Adrenal gland (tissue), 5 donors: ENCODE measurements around the gene PELI3.
"Not testable (repeated sequence)": the region's sequence is repeated elsewhere in the genome, so short reads cannot be mapped to it uniquely, and the experiment has no call there.

Experiments
- CTCF ChIP-seq, 6 experiments: fragments of 450-650 bp in 4 of 6; fragments of 200-600 bp in 2 of 6; sonication (generic) in 1 of 6; IDR thresholded peaks; 1 replicate in 5 of 6; 2 replicates in 1 of 6; pipeline versions ENCODE4 v1.5.1 to v1.8.0; 2016 to 2021; ENCODE audit warnings: antibody characterized with exemption in 6 of 6, mild to moderate bottlenecking in 2 of 6, moderate library complexity in 1 of 6
- POLR2A ChIP-seq, 2 donors: fragments of 450-650 bp; IDR thresholded peaks; one replicate each; pipeline ENCODE4 v1.6.1; 2017; ENCODE audit warnings: antibody characterized with exemption in 2 of 2, mild to moderate bottlenecking in 2 of 2, moderate library complexity in 1 of 2
- donor health status: DM: no; HTN: no; CAD: no.

GRCh38 chr11:66431287-66431686 is 35.4 kb upstream of the PELI3 start:
- not testable (repeated sequence) for TF ChIP-seq POLR2A, CTCF (IDR thresholded peaks at IDR 0.05)
